Parathyroid adenoma (tissue), 2 donors: ENCODE results near the gene ALG12.

Source experiments
- H2AFZ ChIP-seq: fragments of 300-600 bp; sonication (generic); one replicate; pipeline ENCODE4 v1.7.0; 2017; ENCODE audit warnings: antibody characterized with exemption, mild to moderate bottlenecking
- H3K27ac ChIP-seq: fragments of 300-600 bp; sonication (generic); one replicate; pipeline ENCODE4 v1.7.0; 2017
- H3K27me3 ChIP-seq: fragments of 300-600 bp; sonication (generic); one replicate; pipeline ENCODE4 v1.7.0; 2017; ENCODE audit warnings: low read length; ENCODE audit not compliant: control insufficient read depth, insufficient read depth
- H3K36me3 ChIP-seq: fragments of 300-600 bp; sonication (generic); one replicate; pipeline ENCODE4 v1.7.0; 2017; ENCODE audit warnings: low read length; ENCODE audit not compliant: control insufficient read depth, insufficient read depth
- H3K4me1 ChIP-seq: fragments of 300-600 bp; sonication (generic); one replicate; pipeline ENCODE4 v1.7.0; 2017; ENCODE audit warnings: control low read depth
- H3K4me2 ChIP-seq: fragments of 300-600 bp; sonication (generic); one replicate; pipeline ENCODE4 v1.7.0; 2017; ENCODE audit warnings: low read length
- H3K4me3 ChIP-seq: fragments of 300-600 bp; sonication (generic); one replicate; pipeline ENCODE4 v1.7.0; 2017; ENCODE audit warnings: low read depth, low read length
- H3K79me2 ChIP-seq: fragments of 300-600 bp; sonication (generic); one replicate; pipeline ENCODE4 v1.7.0; 2017; ENCODE audit warnings: control low read depth
- H3K9ac ChIP-seq: fragments of 300-600 bp; sonication (generic); one replicate; pipeline ENCODE4 v1.7.0; 2017; ENCODE audit warnings: mild to moderate bottlenecking
- H3K9me3 ChIP-seq: fragments of 300-600 bp; sonication (generic); one replicate; pipeline ENCODE4 v1.7.0; 2017; ENCODE audit warnings: low read length; ENCODE audit not compliant: control insufficient read depth
- TF ChIP-seq, protein P1 (sequence below): fragments of 300-600 bp; sonication (generic); IDR thresholded peaks from one replicate; pipeline ENCODE4 v1.7.0; 2017; ENCODE audit warnings: antibody characterized with exemption, mild to moderate bottlenecking
- donor health status: primary hyperparathyroidism.

ALG12 gene

GRCh38 chr22:49922484-49922883, 4.2 kb upstream of the ALG12 start:
- TF ChIP-seq, protein P1, sequence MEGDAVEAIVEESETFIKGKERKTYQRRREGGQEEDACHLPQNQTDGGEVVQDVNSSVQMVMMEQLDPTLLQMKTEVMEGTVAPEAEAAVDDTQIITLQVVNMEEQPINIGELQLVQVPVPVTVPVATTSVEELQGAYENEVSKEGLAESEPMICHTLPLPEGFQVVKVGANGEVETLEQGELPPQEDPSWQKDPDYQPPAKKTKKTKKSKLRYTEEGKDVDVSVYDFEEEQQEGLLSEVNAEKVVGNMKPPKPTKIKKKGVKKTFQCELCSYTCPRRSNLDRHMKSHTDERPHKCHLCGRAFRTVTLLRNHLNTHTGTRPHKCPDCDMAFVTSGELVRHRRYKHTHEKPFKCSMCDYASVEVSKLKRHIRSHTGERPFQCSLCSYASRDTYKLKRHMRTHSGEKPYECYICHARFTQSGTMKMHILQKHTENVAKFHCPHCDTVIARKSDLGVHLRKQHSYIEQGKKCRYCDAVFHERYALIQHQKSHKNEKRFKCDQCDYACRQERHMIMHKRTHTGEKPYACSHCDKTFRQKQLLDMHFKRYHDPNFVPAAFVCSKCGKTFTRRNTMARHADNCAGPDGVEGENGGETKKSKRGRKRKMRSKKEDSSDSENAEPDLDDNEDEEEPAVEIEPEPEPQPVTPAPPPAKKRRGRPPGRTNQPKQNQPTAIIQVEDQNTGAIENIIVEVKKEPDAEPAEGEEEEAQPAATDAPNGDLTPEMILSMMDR = no peak
- no peak overlapping the region for H3K9ac ChIP-seq
- no peak overlapping the region for H3K4me2 ChIP-seq
- H3K9me3 ChIP-seq = no peaks in the 10 kb centered on the region
- H2AFZ ChIP-seq = no peak overlapping the region
- no peaks in the 10 kb centered on the region for H3K36me3 ChIP-seq
- H3K27me3 ChIP-seq = no peaks in the 10 kb centered on the region
- no peaks in the 10 kb centered on the region for H3K4me1 ChIP-seq
- no peak overlapping the region for H3K27ac ChIP-seq
- H3K4me3 ChIP-seq = no peak overlapping the region
- no peaks in the 10 kb centered on the region for H3K79me2 ChIP-seq

GRCh38 chr22:49921508-49922278, 3.5 kb upstream of the ALG12 start:
- H3K27ac ChIP-seq = no peak overlapping the region
- H3K9ac ChIP-seq = no peak overlapping the region
- H3K4me1 ChIP-seq = no peaks in the 10 kb centered on the region
- TF ChIP-seq, protein P1 = no peak
- no peaks in the 10 kb centered on the region for H3K79me2 ChIP-seq
- no peaks in the 10 kb centered on the region for H3K27me3 ChIP-seq
- H3K9me3 ChIP-seq = no peaks in the 10 kb centered on the region
- no peak overlapping the region for H3K4me2 ChIP-seq
- H3K4me3 ChIP-seq = no peak overlapping the region
- no peak overlapping the region for H2AFZ ChIP-seq
- no peaks in the 10 kb centered on the region for H3K36me3 ChIP-seq

GRCh38 chr22:49920859-49921258, 2.6 kb upstream of the ALG12 start:
- Histone ChIP-seq H3K9me3 (no peaks in the 10 kb centered on the region), H3K4me3 (no peak overlapping the region), H3K4me2 (no peak overlapping the region), H3K4me1 (no peaks in the 10 kb centered on the region), H3K79me2 (no peaks in the 10 kb centered on the region), H3K27ac (no peak overlapping the region), H3K36me3 (no peaks in the 10 kb centered on the region), H3K27me3 (no peaks in the 10 kb centered on the region), H3K9ac (no peak overlapping the region), H2AFZ (no peak overlapping the region)
- TF ChIP-seq, protein P1 = no peak

- H2AFZ ChIP-seq = peak overlapping the region; percentile 58
- H3K4me1 ChIP-seq = no peaks in the 10 kb centered on the region
- H3K36me3 ChIP-seq = no peaks in the 10 kb centered on the region
- TF ChIP-seq, protein P1 = no peak
- H3K9ac ChIP-seq = no peak overlapping the region
- no peaks in the 10 kb centered on the region for H3K27me3 ChIP-seq
- H3K4me2 ChIP-seq = peak overlapping the region; percentile 88
- no peak overlapping the region for H3K27ac ChIP-seq
- H3K4me3 ChIP-seq = peak overlapping the region; percentile 52
- H3K9me3 ChIP-seq = no peaks in the 10 kb centered on the region
- H3K79me2 ChIP-seq = no peaks in the 10 kb centered on the region
Measured at GRCh38 chr22:49918911-49919881, 958 bp upstream of the ALG12 start.
